Ovary (tissue), 9 donors: ENCODE data around the gene CTPS1. TPM values are rescaled to one million over a fixed set of nuclear protein-coding genes. Genes with fewer than 3 reads are reported as not detected.

ENCODE experiments used
- DNase-seq, 5 donors: peaks; one replicate each; pipeline ENCODE4 v3.0.0-alpha.2; 2019 to 2020
- H3K27ac ChIP-seq, 2 donors: fragments of 200-600 bp; one replicate each; pipeline versions ENCODE4 v1.5.1 to v1.8.0; 2019 to 2022
- H3K27me3 ChIP-seq: fragments of 200-600 bp; one replicate; pipeline ENCODE4 v1.8.0; 2022
- H3K36me3 ChIP-seq: fragments of 200-600 bp; sonication (generic); one replicate; pipeline ENCODE4 v1.5.1; 2019
- H3K4me1 ChIP-seq: one replicate; pipeline ENCODE4 v1.8.1; 2013; ENCODE audit warnings: mild to moderate bottlenecking, moderate library complexity; ENCODE audit not compliant: insufficient read depth
- H3K4me3 ChIP-seq: fragments of 200-600 bp; sonication (generic); one replicate; pipeline ENCODE4 v1.5.1; 2017
- H3K9me3 ChIP-seq, 2 donors: fragments of 200-600 bp in 1 of 2; sonication (generic) in 1 of 2; one replicate each; pipeline versions ENCODE4 v1.5.1 to v1.8.1; 2013 to 2019; ENCODE audit warnings: mild to moderate bottlenecking in 1 of 2, moderate library complexity in 1 of 2
- CTCF ChIP-seq, 3 donors: fragments of 450-650 bp in 2 of 3; fragments of 200-600 bp in 1 of 3; IDR thresholded peaks; one replicate each; pipeline versions ENCODE4 v1.5.1 to v1.8.0; 2016 to 2022; ENCODE audit warnings: antibody characterized with exemption in 3 of 3, mild to moderate bottlenecking in 1 of 3
- EP300 ChIP-seq: sonication (generic); formaldehyde crosslinking; IDR thresholded peaks from one replicate; pipeline ENCODE4 v1.6.1; 2017; ENCODE audit warnings: antibody characterized with exemption
- POLR2A ChIP-seq: fragments of 450-650 bp; IDR thresholded peaks from one replicate; pipeline ENCODE4 v1.6.1; 2017; ENCODE audit warnings: antibody characterized with exemption, mild to moderate bottlenecking, moderate library complexity
- WGBS, 3 donors: extraction: QIAGEN DNeasy Blood & Tissue Kit in 1 of 3; methylation state at CpG; one replicate each; pipeline versions ENCODE4 v1.1.5 to v1.1.7; 2013 to 2017; 5-methylcytosine and 5-hydroxymethylcytosine counted together
- intact Hi-C, 4 donors: fragments of 100-400 bp; cut with DNase I; formaldehyde crosslinking; loops; one replicate each; pipeline versions ENCODE4 v1.11.0 to v1.15.1; 2022 to 2023
- polyA plus RNA-seq, 2 donors: library from polyadenylated mRNA; stranded (reverse); fragments of 200-250 nt in 1 of 2; fragments of 350-450 nt in 1 of 2; fragmentation: Illumina TruSeq in 1 of 2; extraction: RNeasy Lipid Tissue Mini Kit (QIAGEN cat#74804) in 1 of 2; gene quantifications; one replicate each; pipeline ENCODE4 v1.2.3, GENCODE V29; 2013 to 2014
- total RNA-seq, 7 donors: library from RNA; depleted of rRNA in 2 of 7; stranded (reverse); fragments of >200 nt in 2 of 7; fragmentation: NEBNext Ultra II Directional in 3 of 7; extraction: Animal tissue kit (Norgen Biotek cat#: 25700) in 3 of 7; gene quantifications; one replicate each; pipeline versions ENCODE4 v1.1.0 to v1.2.4, GENCODE V29; 2016 to 2023
- donor health status: DM: no; HTN: no; CAD: no; lungs with moderate emphysema.
- donor health status: DM: no; HTN: no; CAD: no.
- donor health status: Bipolar disorder and iron deficiency.
- donor health status: DM: yes; HTN: yes; CAD: no.
- donor health status: DM: no; HTN: no; CAD: no.
- donor health status: DM: yes; HTN: yes; CAD: no.

The CTPS1 gene
- total and polyA plus RNA-seq, 9 donors = 5.9 to 34.3 (median 22.6) TPM

GRCh38 chr1:41033272-41033671 lies 53.8 kb downstream of the CTPS1 start:
- Histone ChIP-seq H3K4me1 (no peaks in the 10 kb centered on the region), H3K27me3 (no peaks in the 10 kb centered on the region), H3K9me3 (no peaks in the 10 kb centered on the region), H3K27ac (no peak overlapping the region), H3K4me3 (no peak overlapping the region), H3K36me3 (no peaks in the 10 kb centered on the region)
- intact Hi-C loops = loop anchor here in 1 of 4 donors (10.0 kb wide), 1 partner anchor 212 kb away; the partner anchor contains the start of gene SCMH1
- TF ChIP-seq POLR2A (no peak), CTCF (IDR thresholded peaks at IDR 0.05) (no peak), EP300 (no peak)
- WGBS, 3 donors = 83 to 98% (median 90%) methylated on average over 3 of the region's 3 CpGs
- DNase-seq = no peak

- 97 to 98% (median 98%) methylated on average over 3 of the region's 3 CpGs for WGBS, 3 donors
- intact Hi-C loops = loop anchor here in 1 of 4 donors (10.0 kb wide), 1 partner anchor 207 kb away; the partner anchor contains the start of gene SCMH1
- no peak for TF ChIP-seq EP300
- TF ChIP-seq POLR2A = no peak
- no peak for TF ChIP-seq CTCF (IDR thresholded peaks at IDR 0.05)
- Histone ChIP-seq H3K4me3 (no peak overlapping the region), H3K9me3 (no peaks in the 10 kb centered on the region), H3K4me1 (no peaks in the 10 kb centered on the region), H3K36me3 (no peaks in the 10 kb centered on the region), H3K27me3 (no peaks in the 10 kb centered on the region), H3K27ac (no peak overlapping the region)
- DNase-seq = no peak
These were observed 57.8 kb downstream of the CTPS1 start for GRCh38 chr1:41037116-41037903.

- intact Hi-C loops = loop anchor here in 1 of 4 donors (10.0 kb wide), 1 partner anchor 207 kb away; the partner anchor contains the start of gene SCMH1
- Histone ChIP-seq H3K4me1 (no peaks in the 10 kb centered on the region), H3K9me3 (no peaks in the 10 kb centered on the region), H3K27ac (no peak overlapping the region), H3K4me3 (no peak overlapping the region), H3K27me3 (no peaks in the 10 kb centered on the region), H3K36me3 (no peaks in the 10 kb centered on the region)
- DNase-seq = no peak
- TF ChIP-seq CTCF (IDR thresholded peaks at IDR 0.05) (no peak), EP300 (no peak), POLR2A (no peak)
- 91 to 95% (median 94%) methylated on average over 5 of the region's 5 CpGs for WGBS, 3 donors
These were observed 58.6 kb downstream of the CTPS1 start for GRCh38 chr1:41038110-41038509.

- Histone ChIP-seq H3K27me3 (no peaks in the 10 kb centered on the region), H3K9me3 (no peaks in the 10 kb centered on the region), H3K4me3 (no peak overlapping the region), H3K27ac (no peak overlapping the region), H3K36me3 (no peaks in the 10 kb centered on the region), H3K4me1 (no peaks in the 10 kb centered on the region)
- no peak for DNase-seq
- WGBS, 3 donors = 93 to 96% (median 96%) methylated on average over 3 of the region's 3 CpGs
- TF ChIP-seq CTCF (IDR thresholded peaks at IDR 0.05) = no peak
- TF ChIP-seq EP300 = no peak
- no peak for TF ChIP-seq POLR2A
- intact Hi-C loops = no loop called here
These were observed 62.2 kb downstream of the CTPS1 start for GRCh38 chr1:41041614-41042270.
